HepG2 (cell line): Measurements from ENCODE around the gene CATSPERD. TPM values are rescaled to one million over a fixed set of nuclear protein-coding genes. Genes with fewer than 3 reads are reported as not detected.
A peak's percentile ranks its signal among the peaks of the same experiment; 100 is the strongest.

ENCODE experiments used
- HNF1A ChIP-seq, 2 experiments: sonication (generic) in 1 of 2; formaldehyde crosslinking in 1 of 2; IDR thresholded peaks; 2 replicates each; pipeline versions ENCODE4 v1.4.0 to v1.6.1; 2016 to 2020; ENCODE audit warnings: borderline replicate concordance in 1 of 2, low read depth in 1 of 2, mild to moderate bottlenecking in 1 of 2, missing genetic modification reagents in 1 of 2
- PBX3 ChIP-seq: sonication (generic); formaldehyde crosslinking; IDR thresholded peaks from 2 replicates; pipeline ENCODE4 v1.8.1; 2023; ENCODE audit warnings: missing genetic modification reagents, inconsistent platforms, borderline replicate concordance
- SAP130 ChIP-seq: IDR thresholded peaks from 2 replicates; pipeline ENCODE4 v1.6.1; 2016; ENCODE audit warnings: low read depth
- SNAPC5 ChIP-seq: sonication (generic); formaldehyde crosslinking; IDR thresholded peaks from 2 replicates; pipeline ENCODE4 v1.8.1; 2023; ENCODE audit warnings: mild to moderate bottlenecking, missing genetic modification reagents, borderline replicate concordance
- STAT6 ChIP-seq: sonication (generic); formaldehyde crosslinking; IDR thresholded peaks from 2 replicates; pipeline ENCODE4 v1.4.0; 2020; ENCODE audit warnings: missing genetic modification reagents, mild to moderate bottlenecking, borderline replicate concordance
- ZFP82 ChIP-seq: sonication (generic); formaldehyde crosslinking; IDR thresholded peaks from 2 replicates; pipeline ENCODE4 v1.5.1; 2020; ENCODE audit warnings: mild to moderate bottlenecking, missing genetic modification reagents, borderline replicate concordance
- ZNF205 ChIP-seq: IDR thresholded peaks from 2 replicates; pipeline ENCODE4 v1.6.1; 2018; ENCODE audit warnings: missing biosample characterization, missing genetic modification reagents
- polyA plus RNA-seq, 8 experiments: library from polyadenylated mRNA; depleted of rRNA in 3 of 8; stranded (reverse) in 7 of 8; unstranded in 1 of 8; fragments of >200 nt; fragmentation: Illumina TruSeq in 4 of 8; extraction: Trizol in 4 of 8; gene quantifications; 2 replicates each; pipeline versions ENCODE4 v1.2.1 to v1.2.3, GENCODE V29; 2011 to 2016; ENCODE audit warnings: low read depth in 4 of 8, missing spikeins in 1 of 8, mixed read lengths in 1 of 8; ENCODE audit not compliant: insufficient read depth in 1 of 8
- total RNA-seq, 5 experiments: library from RNA; depleted of rRNA; stranded (reverse); fragments of >200 nt; fragmentation: Illumina TruSeq; extraction: Trizol; gene quantifications; 2 replicates each; pipeline ENCODE4 v1.2.3, GENCODE V29; 2016; ENCODE audit warnings: low read depth in 1 of 5
- TF ChIP-seq, protein P1 (sequence below): sonication (generic); formaldehyde crosslinking; IDR thresholded peaks from 2 replicates; pipeline ENCODE4 v1.5.1; 2020; ENCODE audit warnings: missing genetic modification reagents, mild to moderate bottlenecking, borderline replicate concordance
- TF ChIP-seq, protein P2 (sequence below): sonication (generic); formaldehyde crosslinking; IDR thresholded peaks from 2 replicates; pipeline ENCODE4 v1.9.0; 2021; ENCODE audit warnings: missing genetic modification reagents, mild to moderate bottlenecking, borderline replicate concordance
- TF ChIP-seq, protein P3 (sequence below): sonication (generic); formaldehyde crosslinking; IDR thresholded peaks from 2 replicates; pipeline ENCODE4 v1.5.0; 2020; ENCODE audit warnings: mild to moderate bottlenecking, missing genetic modification reagents

Gene CATSPERD
- total and polyA plus RNA-seq, 2 of the 13 experiments (the other 11 are each of a cell fraction or from before 2014, with no cell fraction given) = 0.04 TPM; not detected in 1

- peak; percentile 91; the same call in 1 of the 2 replicates for TF ChIP-seq SNAPC5 (CRISPR knock-in tag)
- TF ChIP-seq, protein P1, sequence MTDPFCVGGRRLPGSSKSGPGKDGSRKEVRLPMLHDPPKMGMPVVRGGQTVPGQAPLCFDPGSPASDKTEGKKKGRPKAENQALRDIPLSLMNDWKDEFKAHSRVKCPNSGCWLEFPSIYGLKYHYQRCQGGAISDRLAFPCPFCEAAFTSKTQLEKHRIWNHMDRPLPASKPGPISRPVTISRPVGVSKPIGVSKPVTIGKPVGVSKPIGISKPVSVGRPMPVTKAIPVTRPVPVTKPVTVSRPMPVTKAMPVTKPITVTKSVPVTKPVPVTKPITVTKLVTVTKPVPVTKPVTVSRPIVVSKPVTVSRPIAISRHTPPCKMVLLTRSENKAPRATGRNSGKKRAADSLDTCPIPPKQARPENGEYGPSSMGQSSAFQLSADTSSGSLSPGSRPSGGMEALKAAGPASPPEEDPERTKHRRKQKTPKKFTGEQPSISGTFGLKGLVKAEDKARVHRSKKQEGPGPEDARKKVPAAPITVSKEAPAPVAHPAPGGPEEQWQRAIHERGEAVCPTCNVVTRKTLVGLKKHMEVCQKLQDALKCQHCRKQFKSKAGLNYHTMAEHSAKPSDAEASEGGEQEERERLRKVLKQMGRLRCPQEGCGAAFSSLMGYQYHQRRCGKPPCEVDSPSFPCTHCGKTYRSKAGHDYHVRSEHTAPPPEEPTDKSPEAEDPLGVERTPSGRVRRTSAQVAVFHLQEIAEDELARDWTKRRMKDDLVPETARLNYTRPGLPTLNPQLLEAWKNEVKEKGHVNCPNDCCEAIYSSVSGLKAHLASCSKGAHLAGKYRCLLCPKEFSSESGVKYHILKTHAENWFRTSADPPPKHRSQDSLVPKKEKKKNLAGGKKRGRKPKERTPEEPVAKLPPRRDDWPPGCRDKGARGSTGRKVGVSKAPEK (CRISPR knock-in tag) = 0 out of 2 replicates have a peak, but pooled peaks have one; percentile 44
- TF ChIP-seq ZNF205 (CRISPR knock-in tag) = peak; percentile 85
- TF ChIP-seq ZFP82 (CRISPR knock-in tag) = no peak; the same call in 1 of the 2 replicates
- TF ChIP-seq, protein P2, sequence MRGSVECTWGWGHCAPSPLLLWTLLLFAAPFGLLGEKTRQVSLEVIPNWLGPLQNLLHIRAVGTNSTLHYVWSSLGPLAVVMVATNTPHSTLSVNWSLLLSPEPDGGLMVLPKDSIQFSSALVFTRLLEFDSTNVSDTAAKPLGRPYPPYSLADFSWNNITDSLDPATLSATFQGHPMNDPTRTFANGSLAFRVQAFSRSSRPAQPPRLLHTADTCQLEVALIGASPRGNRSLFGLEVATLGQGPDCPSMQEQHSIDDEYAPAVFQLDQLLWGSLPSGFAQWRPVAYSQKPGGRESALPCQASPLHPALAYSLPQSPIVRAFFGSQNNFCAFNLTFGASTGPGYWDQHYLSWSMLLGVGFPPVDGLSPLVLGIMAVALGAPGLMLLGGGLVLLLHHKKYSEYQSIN = no peak
- peak; percentile 86 for TF ChIP-seq SAP130 (CRISPR knock-in tag)
- TF ChIP-seq PBX3 = no peak
- TF ChIP-seq HNF1A (IDR thresholded peaks at IDR 0.05; ENCODE audit: low read depth) = no peak
- peak; percentile 45; the same call in 1 of the 2 replicates for TF ChIP-seq HNF1A (CRISPR knock-in tag; IDR thresholded peaks at IDR 0.05; ENCODE audit: borderline replicate concordance)
- TF ChIP-seq, protein P3, sequence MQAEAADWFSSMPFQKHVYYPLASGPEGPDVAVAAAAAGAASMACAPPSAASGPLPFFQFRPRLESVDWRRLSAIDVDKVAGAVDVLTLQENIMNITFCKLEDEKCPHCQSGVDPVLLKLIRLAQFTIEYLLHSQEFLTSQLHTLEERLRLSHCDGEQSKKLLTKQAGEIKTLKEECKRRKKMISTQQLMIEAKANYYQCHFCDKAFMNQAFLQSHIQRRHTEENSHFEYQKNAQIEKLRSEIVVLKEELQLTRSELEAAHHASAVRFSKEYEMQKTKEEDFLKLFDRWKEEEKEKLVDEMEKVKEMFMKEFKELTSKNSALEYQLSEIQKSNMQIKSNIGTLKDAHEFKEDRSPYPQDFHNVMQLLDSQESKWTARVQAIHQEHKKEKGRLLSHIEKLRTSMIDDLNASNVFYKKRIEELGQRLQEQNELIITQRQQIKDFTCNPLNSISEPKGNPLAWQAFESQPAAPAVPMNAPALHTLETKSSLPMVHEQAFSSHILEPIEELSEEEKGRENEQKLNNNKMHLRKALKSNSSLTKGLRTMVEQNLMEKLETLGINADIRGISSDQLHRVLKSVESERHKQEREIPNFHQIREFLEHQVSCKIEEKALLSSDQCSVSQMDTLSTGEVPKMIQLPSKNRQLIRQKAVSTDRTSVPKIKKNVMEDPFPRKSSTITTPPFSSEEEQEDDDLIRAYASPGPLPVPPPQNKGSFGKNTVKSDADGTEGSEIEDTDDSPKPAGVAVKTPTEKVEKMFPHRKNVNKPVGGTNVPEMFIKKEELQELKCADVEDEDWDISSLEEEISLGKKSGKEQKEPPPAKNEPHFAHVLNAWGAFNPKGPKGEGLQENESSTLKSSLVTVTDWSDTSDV = peak; percentile 88; the same call in 1 of the 2 replicates
- peak; percentile 80; the same call in 1 of the 2 replicates for TF ChIP-seq STAT6 (CRISPR knock-in tag)
These were observed 107.6 kb downstream of the CATSPERD start (continued) for GRCh38 chr19:5827891-5828660.
